ENCODE results near the gene CHMP6. TPM values are rescaled to one million over a fixed set of nuclear protein-coding genes. Genes with fewer than 3 reads are reported as not detected.

The CHMP6 gene
- total RNA-seq, 5 donors from 2014 or later (not counting 1 experiment from before 2014, with no cell fraction given): 25.0 to 48.9 (median 43.2) TPM

DNA sequence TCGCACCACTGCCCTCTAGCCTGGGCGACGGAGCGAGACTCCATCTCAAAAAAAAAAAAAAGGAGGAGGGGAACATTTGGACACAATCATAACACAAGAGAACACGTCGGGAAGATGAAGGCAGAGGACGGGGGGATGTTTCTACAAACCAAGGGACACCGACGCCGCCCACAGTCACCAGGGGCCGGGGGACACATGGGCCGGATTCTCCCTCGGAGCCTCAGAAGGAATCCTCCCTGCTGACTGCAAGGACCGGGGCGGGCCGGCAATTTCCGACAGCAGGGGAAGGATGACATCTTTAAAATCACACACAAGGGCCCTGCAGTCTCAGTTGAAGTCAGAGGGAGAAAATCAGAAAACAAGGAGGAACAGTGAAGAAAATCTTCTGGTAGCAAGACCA, 8.1 kb upstream of the CHMP6 start:
- Histone ChIP-seq H3K4me1 (ENCODE audit: control insufficient read depth in 1 of 2, extremely low read depth in 1 of 2, insufficient read depth in 2 of 2, low read length in 2 of 2) (peaks cover 0 to 10% of the 10 kb centered on the region in 2 experiments), H3K27ac (ENCODE audit: low read length) (no peak overlapping the region), H3K9me3 (no peaks in the 10 kb centered on the region), H3K4me3 (ENCODE audit: control insufficient read depth in 1 of 2, extremely low read depth in 1 of 2, low read length in 1 of 2) (no peak overlapping the region), H3K27me3 (replicated peaks in 1 of 2; ENCODE audit: control insufficient read depth in 2 of 2, extremely low read depth in 1 of 2, insufficient read depth in 2 of 2, low read length in 1 of 2) (peaks cover 0 to 62% of the 10 kb centered on the region in 2 experiments), H3K36me3 (ENCODE audit: control insufficient read depth in 2 of 2, extremely low read depth in 1 of 2, insufficient read depth in 1 of 2, low read length in 1 of 2) (no peaks in the 10 kb centered on the region)
- Mint-ChIP-seq H3K27me3 (peaks cover 11 to 21% of the 10 kb centered on the region in 2 donors), H3K9me3 (no peaks in the 10 kb centered on the region), H3K4me3 (no peak overlapping the region), H3K36me3 (no peaks in the 10 kb centered on the region), H3K4me1 (peaks cover 4 to 14% (median 11%) of the 10 kb centered on the region in 3 donors), H3K27ac (no peak overlapping the region)
- DNase-seq (no peak), ATAC-seq (replicated peaks in 1 of 4) (no peak)
- CTCF ChIA-PET: no interaction called here
- 95% methylated on average over 8 of the region's 17 CpGs for WGBS (ENCODE audit: insufficient coverage)
- POLR2A ChIA-PET: no interaction called here

DNA sequence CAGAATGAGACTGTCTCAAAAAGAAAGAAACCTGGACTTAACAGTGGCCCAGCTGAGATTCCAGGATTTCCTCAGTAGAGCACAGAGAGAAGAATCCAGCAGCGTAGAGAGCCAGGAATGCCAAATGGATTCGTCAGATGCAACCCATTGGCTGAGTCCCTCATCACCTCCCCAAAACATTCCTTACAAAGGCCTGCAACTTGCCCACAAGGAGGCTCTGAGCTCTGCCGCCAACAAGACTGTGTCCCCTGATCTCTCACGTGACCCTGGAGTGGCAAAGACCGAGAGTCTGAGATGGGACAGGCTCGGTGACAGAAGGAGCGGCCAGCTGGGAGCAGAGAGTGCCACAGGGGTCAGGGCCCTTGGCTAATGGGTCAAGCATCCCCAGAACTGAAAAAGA, 6.9 kb upstream of the CHMP6 start:
- Mint-ChIP-seq H3K36me3 (no peaks in the 10 kb centered on the region), H3K4me1 (peaks cover 11 to 20% (median 17%) of the 10 kb centered on the region in 3 donors), H3K4me3 (no peak overlapping the region), H3K27ac (no peak overlapping the region), H3K27me3 (peaks cover 11 to 15% of the 10 kb centered on the region in 2 donors), H3K9me3 (no peaks in the 10 kb centered on the region)
- Histone ChIP-seq H3K27ac (ENCODE audit: low read length) (no peak overlapping the region), H3K27me3 (replicated peaks in 1 of 2; ENCODE audit: control insufficient read depth in 2 of 2, extremely low read depth in 1 of 2, insufficient read depth in 2 of 2, low read length in 1 of 2) (peaks cover 0 to 61% of the 10 kb centered on the region in 2 experiments), H3K4me1 (ENCODE audit: control insufficient read depth in 1 of 2, extremely low read depth in 1 of 2, insufficient read depth in 2 of 2, low read length in 2 of 2) (peaks cover 0 to 21% of the 10 kb centered on the region in 2 experiments), H3K36me3 (ENCODE audit: control insufficient read depth in 2 of 2, extremely low read depth in 1 of 2, insufficient read depth in 1 of 2, low read length in 1 of 2) (no peaks in the 10 kb centered on the region), H3K4me3 (ENCODE audit: control insufficient read depth in 1 of 2, extremely low read depth in 1 of 2, low read length in 1 of 2) (no peak overlapping the region), H3K9me3 (no peaks in the 10 kb centered on the region)
- DNase-seq (no peak), ATAC-seq (replicated peaks in 1 of 4) (no peak)
- ChIA-PET CTCF (no interaction called here), POLR2A (no interaction called here)
- 99% methylated on average over 7 of the region's 7 CpGs for WGBS (ENCODE audit: insufficient coverage)

DNA sequence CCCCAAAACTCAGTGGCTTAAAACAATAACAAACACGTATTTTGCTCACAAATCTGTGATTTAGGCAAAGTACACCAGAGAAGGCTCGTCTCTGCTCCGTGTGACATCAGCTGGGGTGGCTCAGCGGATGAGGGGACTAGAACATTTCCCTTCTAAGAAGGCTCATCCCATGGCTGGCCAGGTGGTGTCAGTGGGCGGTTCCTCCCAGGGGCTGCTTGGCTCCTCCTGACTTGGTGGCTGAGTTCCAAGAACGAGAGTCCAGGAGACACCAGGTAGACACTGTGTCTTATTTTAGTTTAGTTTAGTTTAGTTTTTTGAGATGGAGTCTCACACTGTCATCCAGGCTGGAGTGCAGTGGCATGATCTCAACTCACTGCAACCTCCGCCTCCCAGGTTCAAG, 5.6 kb upstream of the CHMP6 start:
- Histone ChIP-seq H3K4me1 (ENCODE audit: control insufficient read depth in 1 of 2, extremely low read depth in 1 of 2, insufficient read depth in 2 of 2, low read length in 2 of 2) (peaks cover 0 to 20% of the 10 kb centered on the region in 2 experiments), H3K36me3 (ENCODE audit: control insufficient read depth in 2 of 2, extremely low read depth in 1 of 2, insufficient read depth in 1 of 2, low read length in 1 of 2) (no peaks in the 10 kb centered on the region), H3K4me3 (ENCODE audit: control insufficient read depth in 1 of 2, extremely low read depth in 1 of 2, low read length in 1 of 2) (no peak overlapping the region), H3K27me3 (replicated peaks in 1 of 2; ENCODE audit: control insufficient read depth in 2 of 2, extremely low read depth in 1 of 2, insufficient read depth in 2 of 2, low read length in 1 of 2) (peaks cover 0 to 52% of the 10 kb centered on the region in 2 experiments), H3K27ac (ENCODE audit: low read length) (no peak overlapping the region), H3K9me3 (no peaks in the 10 kb centered on the region)
- Mint-ChIP-seq H3K36me3 (no peaks in the 10 kb centered on the region), H3K27me3 (peaks cover 0 to 5% of the 10 kb centered on the region in 2 donors), H3K4me1 (peaks cover 11 to 23% (median 12%) of the 10 kb centered on the region in 3 donors), H3K27ac (no peak overlapping the region), H3K9me3 (no peaks in the 10 kb centered on the region), H3K4me3 (no peak overlapping the region)
- POLR2A ChIA-PET: no interaction called here
- CTCF ChIA-PET: no interaction called here
- 95% methylated on average over 5 of the region's 7 CpGs for WGBS (ENCODE audit: insufficient coverage)
- no peak for ATAC-seq (replicated peaks in 1 of 4)
- no peak for DNase-seq

DNA sequence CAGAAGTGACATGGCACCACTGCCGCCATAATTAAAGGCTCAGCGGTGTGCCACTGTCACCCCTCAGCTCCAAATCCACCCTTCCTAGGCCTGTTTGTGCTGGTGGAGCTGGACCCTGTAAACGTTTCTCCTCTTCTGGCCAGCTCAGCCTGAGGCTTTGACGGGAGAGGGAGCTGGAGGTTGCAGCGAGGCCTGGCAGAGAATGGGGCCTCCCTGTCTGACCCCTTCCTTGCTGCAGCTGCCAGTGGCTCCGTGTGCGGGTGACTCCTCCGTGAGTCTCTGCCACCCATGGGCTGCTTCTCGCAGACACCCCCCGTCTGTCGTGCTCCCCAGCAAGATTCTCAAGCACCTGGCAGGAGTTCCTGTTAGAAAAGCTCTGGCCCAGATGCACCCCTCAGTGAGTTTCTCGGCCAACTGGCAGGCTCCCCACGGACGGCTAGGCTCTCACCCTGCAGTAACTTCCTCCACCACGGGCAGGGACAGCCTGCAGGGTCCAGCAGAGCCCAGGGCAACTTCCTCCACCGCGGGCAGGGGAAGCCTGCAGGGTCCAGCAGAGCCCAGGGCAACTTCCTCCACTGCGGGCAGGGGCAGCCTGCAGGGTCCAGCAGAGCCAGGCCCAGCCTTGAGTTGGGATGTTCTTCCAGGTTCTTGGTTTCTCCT, 4.7 kb upstream of the CHMP6 start:
- Histone ChIP-seq H3K4me3 (ENCODE audit: control insufficient read depth in 1 of 2, extremely low read depth in 1 of 2, low read length in 1 of 2) (no peak overlapping the region), H3K9me3 (no peaks in the 10 kb centered on the region), H3K27ac (ENCODE audit: low read length) (no peak overlapping the region), H3K4me1 (ENCODE audit: control insufficient read depth in 1 of 2, extremely low read depth in 1 of 2, insufficient read depth in 2 of 2, low read length in 2 of 2) (peaks cover 0 to 19% of the 10 kb centered on the region in 2 experiments), H3K36me3 (ENCODE audit: control insufficient read depth in 2 of 2, extremely low read depth in 1 of 2, insufficient read depth in 1 of 2, low read length in 1 of 2) (no peaks in the 10 kb centered on the region), H3K27me3 (replicated peaks in 1 of 2; ENCODE audit: control insufficient read depth in 2 of 2, extremely low read depth in 1 of 2, insufficient read depth in 2 of 2, low read length in 1 of 2) (peaks cover 0 to 44% of the 10 kb centered on the region in 2 experiments)
- Mint-ChIP-seq H3K9me3 (no peaks in the 10 kb centered on the region), H3K27ac (no peak overlapping the region), H3K4me1 (peaks cover 10 to 23% (median 12%) of the 10 kb centered on the region in 3 donors), H3K36me3 (no peaks in the 10 kb centered on the region), H3K27me3 (peaks cover 0 to 5% of the 10 kb centered on the region in 2 donors), H3K4me3 (no peak overlapping the region)
- DNase-seq (no peak), ATAC-seq (replicated peaks in 1 of 4) (no peak)
- WGBS (ENCODE audit: insufficient coverage): 23% methylated on average over 16 of the region's 18 CpGs
- POLR2A ChIA-PET: no interaction called here
- CTCF ChIA-PET: interaction anchor here (0.6 kb wide), 3 partner anchors 89 to 565 kb away, joined by 5 to 13 read pairs (median 7); no protein-coding TSS in a partner anchor

DNA sequence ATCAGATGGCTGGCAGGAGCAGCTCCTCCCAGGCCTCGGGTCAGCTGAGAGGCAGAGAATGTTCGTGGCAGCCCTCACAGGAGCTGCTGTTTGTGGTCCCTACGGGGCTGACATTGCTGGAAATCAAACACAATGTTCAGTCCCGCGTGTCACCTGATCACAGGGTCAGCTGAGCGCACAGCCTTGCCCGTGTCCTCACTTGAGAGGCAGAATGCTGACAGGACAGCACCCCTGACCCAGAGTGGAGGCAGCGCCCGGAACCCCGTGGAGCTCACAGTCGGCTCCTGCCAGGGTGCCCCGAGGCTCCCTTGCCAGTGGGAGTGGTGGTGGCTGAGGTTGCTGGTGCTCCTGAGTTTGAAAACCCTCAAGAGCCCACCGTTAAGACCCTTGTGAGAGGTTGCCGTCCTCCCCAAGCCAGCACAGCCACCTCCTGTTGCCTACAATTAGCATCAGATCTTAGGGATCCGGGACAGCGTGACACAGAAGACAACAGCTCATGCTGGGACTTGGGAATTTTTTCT, 3.6 kb upstream of the CHMP6 start:
- WGBS (ENCODE audit: insufficient coverage): 85% methylated on average over 14 of the region's 16 CpGs
- ChIA-PET POLR2A (no interaction called here), CTCF (interaction anchor here (0.6 to 1.6 kb wide), 3 partner anchors 114 to 550 kb away, joined by 3 to 6 read pairs (median 3); no protein-coding TSS in a partner anchor)
- H3K4me1 ChIP-seq (ENCODE audit: control insufficient read depth in 1 of 2, extremely low read depth in 1 of 2, insufficient read depth in 2 of 2, low read length in 2 of 2): peaks cover 2 to 27% of the 10 kb centered on the region in 2 experiments
- DNase-seq: no peak
- H3K27ac ChIP-seq (ENCODE audit: low read length): no peak overlapping the region
- no peak for ATAC-seq (replicated peaks in 1 of 4)
- H3K36me3 ChIP-seq (ENCODE audit: control insufficient read depth in 2 of 2, extremely low read depth in 1 of 2, insufficient read depth in 1 of 2, low read length in 1 of 2): no peaks in the 10 kb centered on the region
- peaks cover 0 to 3% of the 10 kb centered on the region in 2 donors for H3K27me3 Mint-ChIP-seq
- no peaks in the 10 kb centered on the region for H3K9me3 ChIP-seq
- no peaks in the 10 kb centered on the region for H3K36me3 Mint-ChIP-seq
- peaks cover 14 to 26% (median 15%) of the 10 kb centered on the region in 3 donors for H3K4me1 Mint-ChIP-seq
- H3K4me3 ChIP-seq (ENCODE audit: control insufficient read depth in 1 of 2, extremely low read depth in 1 of 2, low read length in 1 of 2): no peak overlapping the region
- no peak overlapping the region for H3K4me3 Mint-ChIP-seq
- H3K27ac Mint-ChIP-seq: no peak overlapping the region
- H3K9me3 Mint-ChIP-seq: no peaks in the 10 kb centered on the region
- H3K27me3 ChIP-seq (replicated peaks in 1 of 2; ENCODE audit: control insufficient read depth in 2 of 2, extremely low read depth in 1 of 2, insufficient read depth in 2 of 2, low read length in 1 of 2): peaks cover 0 to 33% of the 10 kb centered on the region in 2 experiments

DNA sequence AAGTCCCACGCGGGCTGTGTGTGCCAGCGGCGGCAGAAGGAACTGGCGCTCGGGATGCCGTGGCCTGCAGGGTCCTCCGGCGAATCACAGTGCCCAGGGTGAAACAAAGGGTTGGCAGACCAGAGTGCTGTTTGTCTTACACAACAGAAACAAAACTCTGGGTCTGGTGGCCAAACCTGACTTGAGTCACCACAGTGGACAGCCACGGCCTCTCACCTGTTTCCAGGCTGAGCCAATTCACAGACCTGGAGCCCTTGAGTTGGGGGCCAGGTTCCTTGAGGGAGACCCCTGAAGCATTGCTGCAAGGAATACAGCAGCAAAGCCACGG, 2.1 kb upstream of the CHMP6 start:
- H3K4me3 Mint-ChIP-seq: peak overlapping the region; percentile 9 to 79 (median 77)
- 87% methylated on average over 11 of the region's 11 CpGs for WGBS (ENCODE audit: insufficient coverage)
- H3K4me3 ChIP-seq (ENCODE audit: control insufficient read depth in 1 of 2, extremely low read depth in 1 of 2, low read length in 1 of 2): no peak overlapping the region
- no peaks in the 10 kb centered on the region for H3K27me3 Mint-ChIP-seq
- no peaks in the 10 kb centered on the region for H3K36me3 Mint-ChIP-seq
- no peaks in the 10 kb centered on the region for H3K9me3 ChIP-seq
- H3K4me1 ChIP-seq (ENCODE audit: control insufficient read depth in 1 of 2, extremely low read depth in 1 of 2, insufficient read depth in 2 of 2, low read length in 2 of 2): peaks cover 2 to 42% of the 10 kb centered on the region in 2 experiments
- no peak overlapping the region for H3K27ac ChIP-seq (ENCODE audit: low read length)
- H3K36me3 ChIP-seq (ENCODE audit: control insufficient read depth in 2 of 2, extremely low read depth in 1 of 2, insufficient read depth in 1 of 2, low read length in 1 of 2): no peaks in the 10 kb centered on the region
- H3K27me3 ChIP-seq (replicated peaks in 1 of 2; ENCODE audit: control insufficient read depth in 2 of 2, extremely low read depth in 1 of 2, insufficient read depth in 2 of 2, low read length in 1 of 2): peaks cover 0 to 31% of the 10 kb centered on the region in 2 experiments
- CTCF ChIA-PET: interaction anchor here in 1 of 2 donors (1.0 to 1.6 kb wide), 2 partner anchors 60 to 112 kb away, joined by 3 to 6 read pairs; no protein-coding TSS in a partner anchor
- H3K27ac Mint-ChIP-seq: no peak overlapping the region
- H3K9me3 Mint-ChIP-seq: no peaks in the 10 kb centered on the region
- no peak for DNase-seq
- POLR2A ChIA-PET: no interaction called here
- no peak for ATAC-seq (replicated peaks in 1 of 4)
- H3K4me1 Mint-ChIP-seq: peaks cover 21 to 35% (median 21%) of the 10 kb centered on the region in 3 donors
